B cell (primary cell): ENCODE measurements around the gene RPS14. TPM values are rescaled to one million over a fixed set of nuclear protein-coding genes. Genes with fewer than 3 reads are reported as not detected.

Experiments used
- ATAC-seq: fragments of 200-7000 bp; cut with Tn5 transposase; one replicate; pipeline ENCODE4 v1.10.0; 2021; ENCODE audit warnings: low read depth, mild to moderate bottlenecking, moderate number of reproducible peaks, moderate library complexity
- CTCF ChIA-PET: fragments of 350-600 bp; sonication (Branson Sonifier 250); formaldehyde crosslinking; loops from one replicate; lab custom pipeline; 2021; ENCODE audit warnings: antibody characterized with exemption, inconsistent platforms; lab: Charles Lee
- POLR2A ChIA-PET: fragments of 350-600 bp; sonication (Branson Sonifier 250); formaldehyde crosslinking; loops from one replicate; lab custom pipeline; 2021; ENCODE audit warnings: antibody characterized with exemption; lab: Charles Lee
- DNase-seq: peaks from one replicate; pipeline ENCODE4 v3.0.0; 2013
- H2AFZ ChIP-seq: 2 replicates; pipeline ENCODE4 v1.6.1; 2012; ENCODE audit warnings: mild to moderate bottlenecking, low read depth, low read length; ENCODE audit not compliant: insufficient read depth, poor library complexity, severe bottlenecking
- H3K27ac ChIP-seq, 2 donors: 1 replicate in 1 of 2; 2 replicates in 1 of 2; pipeline ENCODE4 v1.5.1; 2012 to 2013; ENCODE audit warnings: low read length in 2 of 2, mild to moderate bottlenecking in 2 of 2, moderate library complexity in 1 of 2
- H3K27me3 ChIP-seq, 4 experiments: fragments of 200-600 bp in 1 of 4; sonication (generic) in 1 of 4; replicated peaks in 1 of 4; 1 replicate in 2 of 4; 2 replicates in 2 of 4; pipeline versions ENCODE4 v1.6.1 to v1.7.0; 2013 to 2016; ENCODE audit warnings: low read length in 3 of 4, mild to moderate bottlenecking in 2 of 4, mixed read lengths in 1 of 4, moderate library complexity in 1 of 4; ENCODE audit not compliant: insufficient read depth in 4 of 4, control insufficient read depth in 3 of 4; ENCODE audit errors: control extremely low read depth in 1 of 4
- H3K36me3 ChIP-seq, 2 experiments: replicated peaks in 1 of 2; 1 replicate in 1 of 2; 2 replicates in 1 of 2; pipeline versions ENCODE4 v1.6.1 to v1.7.1; 2013; ENCODE audit warnings: low read length in 1 of 2; ENCODE audit not compliant: insufficient read depth in 2 of 2, control insufficient read depth in 1 of 2; ENCODE audit errors: control extremely low read depth in 1 of 2, extremely low read depth in 1 of 2
- H3K4me1 ChIP-seq, 2 donors: fragments of 200-600 bp in 1 of 2; sonication (generic) in 1 of 2; 1 replicate in 1 of 2; 2 replicates in 1 of 2; pipeline versions ENCODE4 v1.5.1 to v1.6.1; 2013 to 2017; ENCODE audit warnings: low read length in 2 of 2; ENCODE audit not compliant: control insufficient read depth in 2 of 2, insufficient read depth in 2 of 2
- H3K4me2 ChIP-seq: replicated peaks from 2 replicates; pipeline ENCODE3; 2012; ENCODE audit warnings: mild to moderate bottlenecking, low read depth, low read length; ENCODE audit not compliant: poor library complexity, severe bottlenecking
- H3K4me3 ChIP-seq, 5 experiments: fragments of 200-600 bp in 1 of 5; sonication (generic) in 1 of 5; 1 replicate in 3 of 5; 2 replicates in 2 of 5; pipeline versions ENCODE4 v1.5.1 to v1.7.0; 2011 to 2016; ENCODE audit warnings: low read length in 4 of 5, mild to moderate bottlenecking in 4 of 5, low read depth in 2 of 5, control low read depth in 1 of 5, moderate library complexity in 1 of 5; ENCODE audit not compliant: insufficient read depth in 1 of 5; ENCODE audit errors: control extremely low read depth in 1 of 5, extremely low read depth in 1 of 5
- H3K79me2 ChIP-seq: fragments of 200-600 bp; sonication (generic); one replicate; pipeline ENCODE4 v1.6.0; 2016; ENCODE audit warnings: low read length; ENCODE audit not compliant: control insufficient read depth, insufficient read depth
- H3K9ac ChIP-seq: fragments of 200-600 bp; sonication (generic); 2 replicates; pipeline ENCODE4 v1.6.1; 2017; ENCODE audit warnings: mild to moderate bottlenecking, low read length, moderate library complexity
- H3K9me3 ChIP-seq, 3 donors: one replicate each; pipeline versions ENCODE4 v1.6.1 to v1.7.1; 2013; ENCODE audit warnings: low read length in 2 of 3; ENCODE audit not compliant: control insufficient read depth in 2 of 3, insufficient read depth in 1 of 3; ENCODE audit errors: control extremely low read depth in 1 of 3
- H4K20me1 ChIP-seq: 2 replicates; pipeline ENCODE4 v1.6.0; 2012; ENCODE audit warnings: mild to moderate bottlenecking, low read length; ENCODE audit not compliant: insufficient read depth, control insufficient read depth, poor library complexity, severe bottlenecking
- H3K27ac Mint-ChIP-seq: one replicate; pipeline ENCODE4 v1.8.0; 2021; ENCODE audit warnings: mixed read lengths
- H3K27me3 Mint-ChIP-seq: one replicate; pipeline ENCODE4 v1.8.0; 2021; ENCODE audit warnings: mixed read lengths
- H3K4me1 Mint-ChIP-seq: one replicate; pipeline ENCODE4 v1.8.0; 2021; ENCODE audit warnings: mixed read lengths
- H3K4me3 Mint-ChIP-seq: one replicate; pipeline ENCODE4 v1.8.0; 2021; ENCODE audit warnings: mixed read lengths
- H3K9me3 Mint-ChIP-seq: one replicate; pipeline ENCODE4 v1.8.0; 2022; ENCODE audit warnings: mixed read lengths; ENCODE audit not compliant: insufficient read depth
- CTCF ChIP-seq: fragments of 200-600 bp; IDR thresholded peaks from one replicate; pipeline ENCODE4 v1.8.0; 2022; ENCODE audit warnings: antibody characterized with exemption, mild to moderate bottlenecking
- EZH2 ChIP-seq: IDR thresholded peaks from 2 replicates; pipeline ENCODE4 v1.6.1; 2012; ENCODE audit warnings: borderline replicate concordance, low read depth, mild to moderate bottlenecking, moderate library complexity, low read length; ENCODE audit not compliant: insufficient read depth, poor library complexity, severe bottlenecking
- WGBS: methylation state at CpG from one replicate; pipeline ENCODE4 v1.1.5; 2013; ENCODE audit warnings: missing lambda C conversion rate; ENCODE audit not compliant: insufficient coverage; 5-methylcytosine and 5-hydroxymethylcytosine counted together
- intact Hi-C: fragments of 100-400 bp; cut with micrococcal nuclease; formaldehyde crosslinking; loops from one replicate; pipeline ENCODE4 v1.10.0; 2022
- polyA plus RNA-seq: library from polyadenylated mRNA; depleted of rRNA; stranded (reverse); fragments of >200 nt; gene quantifications from 2 replicates; pipeline ENCODE4 v1.2.3, GENCODE V29; 2012
- total RNA-seq, 2 donors: library from RNA; stranded (reverse); fragments of 120-200 nt in 1 of 2; gene quantifications; 1 replicate in 1 of 2; 2 replicates in 1 of 2; pipeline versions ENCODE4 v1.2.3 to v1.2.4, GENCODE V29; 2013 to 2022

RPS14 gene
- total and polyA plus RNA-seq, 2 donors (not counting 1 experiment from before 2014, with no cell fraction given), result 3,740 to 6,881 TPM

DNA sequence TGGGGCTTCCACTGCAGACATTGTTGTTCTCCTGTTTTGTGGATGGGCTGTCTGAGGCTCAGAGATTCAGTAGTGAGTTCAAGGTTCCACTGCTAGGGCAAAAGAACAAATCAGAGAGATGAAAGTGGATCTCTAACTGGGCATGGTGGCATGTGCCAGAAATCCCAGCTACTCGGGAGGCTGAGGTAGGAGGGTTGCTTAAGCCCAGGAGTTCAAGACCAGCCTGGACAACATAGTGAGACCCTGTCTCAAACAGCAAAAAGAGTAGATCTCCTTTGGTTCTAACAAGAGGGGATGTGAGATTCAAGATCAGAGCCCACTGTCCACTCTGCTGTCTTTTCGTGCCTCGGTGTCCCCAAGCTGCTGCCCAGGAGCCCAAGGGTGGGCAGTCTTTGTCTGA lies 46.6 kb upstream of the RPS14 start:
- TF ChIP-seq EZH2 (no peak), CTCF (no peak)
- peaks cover 8 to 17% of the 10 kb centered on the region in 2 donors for H3K4me1 ChIP-seq
- H3K27ac ChIP-seq, result no peak overlapping the region
- DNase-seq, result no peak
- H3K4me3 ChIP-seq, result no peak overlapping the region
- ChIA-PET POLR2A (no interaction called here), CTCF (no interaction called here)
- no peaks in the 10 kb centered on the region for H3K9me3 ChIP-seq
- intact Hi-C loops, result no loop called here
- peaks cover 17% of the 10 kb centered on the region for H3K79me2 ChIP-seq
- no peak for ATAC-seq
- no peak overlapping the region for H3K27ac Mint-ChIP-seq
- no peaks in the 10 kb centered on the region for H4K20me1 ChIP-seq
- H3K27me3 Mint-ChIP-seq, result no peaks in the 10 kb centered on the region
- H3K4me1 Mint-ChIP-seq, result peaks cover 23% of the 10 kb centered on the region
- no peaks in the 10 kb centered on the region for H3K36me3 ChIP-seq
- H3K9ac ChIP-seq, result no peak overlapping the region
- H3K4me2 ChIP-seq, result no peak overlapping the region
- no peaks in the 10 kb centered on the region for H3K9me3 Mint-ChIP-seq
- H3K27me3 ChIP-seq, result no peaks in the 10 kb centered on the region
- WGBS, result 100% methylated on average over 3 of the region's 3 CpGs
- H3K4me3 Mint-ChIP-seq, result no peak overlapping the region
- H2AFZ ChIP-seq, result no peak overlapping the region

GRCh38 chr5:150492621-150493020 lies 43.1 kb upstream of the RPS14 start:
- H3K36me3 ChIP-seq, result no peaks in the 10 kb centered on the region
- no peaks in the 10 kb centered on the region for H4K20me1 ChIP-seq
- 100% methylated on average over 3 of the region's 6 CpGs for WGBS
- DNase-seq (no peak), ATAC-seq (no peak)
- no peaks in the 10 kb centered on the region for H3K27me3 ChIP-seq
- Mint-ChIP-seq H3K27ac (no peak overlapping the region), H3K9me3 (no peaks in the 10 kb centered on the region), H3K4me3 (no peak overlapping the region), H3K27me3 (no peaks in the 10 kb centered on the region), H3K4me1 (peaks cover 46% of the 10 kb centered on the region)
- TF ChIP-seq EZH2 (no peak), CTCF (no peak)
- H2AFZ ChIP-seq, result no peak overlapping the region
- H3K9me3 ChIP-seq, result no peaks in the 10 kb centered on the region
- no peak overlapping the region for H3K4me2 ChIP-seq
- ChIA-PET CTCF (interaction anchor here (0.6 to 1.3 kb wide), 3 partner anchors 33 to 1535 kb away, joined by 3 to 7 read pairs (median 4); no protein-coding TSS in a partner anchor), POLR2A (no interaction called here)
- no peak overlapping the region for H3K9ac ChIP-seq
- intact Hi-C loops, result no loop called here
- no peak overlapping the region for H3K4me3 ChIP-seq
- H3K27ac ChIP-seq, result no peak overlapping the region
- peaks cover 29 to 40% of the 10 kb centered on the region in 2 donors for H3K4me1 ChIP-seq
- peaks cover 9% of the 10 kb centered on the region for H3K79me2 ChIP-seq
